Testis (tissue), 2 donors: ENCODE results near the gene ACAD11.

Experiments
- CTCF ChIP-seq, 3 experiments: fragments of 450-650 bp in 2 of 3; fragments of 200-600 bp in 1 of 3; sonication (generic) in 1 of 3; IDR thresholded peaks; one replicate each; pipeline ENCODE4 v1.5.1; 2016 to 2019; ENCODE audit warnings: antibody characterized with exemption in 3 of 3, mild to moderate bottlenecking in 2 of 3, moderate library complexity in 1 of 3
- POLR2A ChIP-seq: fragments of 450-650 bp; IDR thresholded peaks from one replicate; pipeline ENCODE4 v1.6.1; 2017; ENCODE audit warnings: antibody characterized with exemption, mild to moderate bottlenecking, moderate library complexity

GRCh38 chr3:132509506-132509905 is 150.1 kb downstream of the ACAD11 start:
- no peak for TF ChIP-seq CTCF (IDR thresholded peaks at IDR 0.05)
- TF ChIP-seq POLR2A = no peak
